ENCODE measurements around the gene RPS6KA2. TPM values are rescaled to one million over a fixed set of nuclear protein-coding genes. Genes with fewer than 3 reads are reported as not detected.

Gene RPS6KA2
- total and polyA plus RNA-seq, 2 experiments from 2014 or later, result 45.1 to 49.0 TPM

DNA sequence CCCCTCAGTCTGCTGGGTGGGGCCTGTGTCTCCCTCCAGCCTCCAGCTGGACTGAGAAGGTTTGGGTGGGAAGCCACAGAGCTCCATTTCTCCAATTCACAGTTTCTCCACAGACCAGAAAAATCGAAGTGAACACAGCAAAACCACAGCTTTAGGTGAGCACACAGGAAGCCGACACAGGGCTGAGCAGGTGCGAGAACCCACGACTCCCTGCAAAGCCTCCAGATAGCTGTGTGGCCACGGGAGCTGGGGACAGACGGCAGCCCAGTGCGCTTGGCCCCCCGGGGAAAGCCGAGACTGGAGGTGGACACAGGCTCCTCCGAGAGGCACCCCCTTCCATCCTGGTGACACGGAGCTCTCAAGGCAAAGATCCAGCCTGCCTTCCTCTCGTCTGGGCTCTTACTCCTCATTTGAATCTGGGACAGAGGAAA lies 215.3 kb downstream of the RPS6KA2 start:
- TF ChIP-seq EZH2 (IDR thresholded peaks at IDR 0.05; ENCODE audit: insufficient read depth, poor library complexity, severe bottlenecking) (no peak), EZH2phosphoT487 (IDR thresholded peaks at IDR 0.05; ENCODE audit: insufficient read depth, low read depth) (no peak)
- in situ Hi-C loops (cut with MboI), result no loop called here

DNA sequence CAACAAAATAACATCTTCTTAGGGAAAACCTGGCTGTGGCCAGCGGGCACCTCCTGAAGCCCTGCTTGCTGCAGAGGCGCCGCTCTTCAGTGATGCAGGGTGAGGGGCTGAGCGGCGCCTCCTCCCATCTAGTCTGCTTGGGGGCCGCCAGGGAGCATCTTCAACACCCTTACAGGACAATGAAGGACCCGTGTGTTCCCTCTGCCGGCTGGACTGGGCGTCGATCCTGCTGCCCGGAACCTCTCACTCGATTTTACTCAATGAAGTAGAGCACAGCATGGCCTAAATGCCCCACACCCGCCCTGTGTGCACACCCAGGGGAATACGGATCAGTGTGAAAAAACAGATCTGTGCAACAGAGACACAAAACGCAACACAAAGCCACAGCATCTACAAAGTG lies 215.8 kb downstream of the RPS6KA2 start:
- H3K27ac ChIP-seq, result no peak overlapping the region
- no peak overlapping the region for H2AFZ ChIP-seq
- H3K4me3 ChIP-seq, result no peak overlapping the region
- TF ChIP-seq EZH2phosphoT487 (IDR thresholded peaks at IDR 0.05; ENCODE audit: insufficient read depth, low read depth), result no peak
- TF ChIP-seq EZH2 (IDR thresholded peaks at IDR 0.05; ENCODE audit: insufficient read depth, poor library complexity, severe bottlenecking), result no peak
- H3K4me1 ChIP-seq (ENCODE audit: insufficient read depth), result no peaks in the 10 kb centered on the region
- no peak overlapping the region for H3K4me2 ChIP-seq (ENCODE audit: unreplicated experiment)
- H3K9ac ChIP-seq, result no peak overlapping the region
- H3K79me2 ChIP-seq (ENCODE audit: insufficient read depth), result no peaks in the 10 kb centered on the region
- H3K9me3 ChIP-seq (ENCODE audit: low read depth), result no peaks in the 10 kb centered on the region
- in situ Hi-C loops (cut with MboI), result no loop called here
- no peak for DNase-seq
- H3K27me3 ChIP-seq (replicated peaks; ENCODE audit: insufficient read depth), result no peaks in the 10 kb centered on the region
- no peaks in the 10 kb centered on the region for H4K20me1 ChIP-seq (ENCODE audit: insufficient read depth)
- 85 to 86% methylated on average over 15 of the region's 15 CpGs for WGBS, 2 experiments (ENCODE audit: low coverage in 1 of 2, low lambda C conversion rate in 2 of 2, missing lambda C conversion rate in 2 of 2)
- no peaks in the 10 kb centered on the region for H3F3A ChIP-seq (ENCODE audit: insufficient read depth)
- H3K36me3 ChIP-seq (ENCODE audit: low read depth), result 0 out of 2 replicates have a peak, but pooled peaks cover 11% of the 10 kb centered on the region
- no peaks in the 10 kb centered on the region for H3K9me2 ChIP-seq (ENCODE audit: insufficient read depth)

More for the DNA sequence above, 215.3 kb downstream of the RPS6KA2 start:
- H2AFZ ChIP-seq, result no peak overlapping the region
- DNase-seq, result no peak
- no peaks in the 10 kb centered on the region for H3K4me1 ChIP-seq (ENCODE audit: insufficient read depth)
- no peaks in the 10 kb centered on the region for H3F3A ChIP-seq (ENCODE audit: insufficient read depth)
- H3K27ac ChIP-seq, result no peak overlapping the region
- WGBS, 2 experiments (ENCODE audit: low coverage in 1 of 2, low lambda C conversion rate in 2 of 2, missing lambda C conversion rate in 2 of 2), result 86 to 90% methylated on average over 12 of the region's 12 CpGs
- H3K79me2 ChIP-seq (ENCODE audit: insufficient read depth), result no peaks in the 10 kb centered on the region
- H3K9me3 ChIP-seq (ENCODE audit: low read depth), result no peaks in the 10 kb centered on the region
- no peak overlapping the region for H3K9ac ChIP-seq
- H3K4me2 ChIP-seq (ENCODE audit: unreplicated experiment), result no peak overlapping the region
- no peak overlapping the region for H3K4me3 ChIP-seq
- no peaks in the 10 kb centered on the region for H4K20me1 ChIP-seq (ENCODE audit: insufficient read depth)
- H3K9me2 ChIP-seq (ENCODE audit: insufficient read depth), result no peaks in the 10 kb centered on the region
- no peaks in the 10 kb centered on the region for H3K27me3 ChIP-seq (replicated peaks; ENCODE audit: insufficient read depth)
- H3K36me3 ChIP-seq (ENCODE audit: low read depth), result 0 out of 2 replicates have a peak, but pooled peaks cover 12% of the 10 kb centered on the region

DNA sequence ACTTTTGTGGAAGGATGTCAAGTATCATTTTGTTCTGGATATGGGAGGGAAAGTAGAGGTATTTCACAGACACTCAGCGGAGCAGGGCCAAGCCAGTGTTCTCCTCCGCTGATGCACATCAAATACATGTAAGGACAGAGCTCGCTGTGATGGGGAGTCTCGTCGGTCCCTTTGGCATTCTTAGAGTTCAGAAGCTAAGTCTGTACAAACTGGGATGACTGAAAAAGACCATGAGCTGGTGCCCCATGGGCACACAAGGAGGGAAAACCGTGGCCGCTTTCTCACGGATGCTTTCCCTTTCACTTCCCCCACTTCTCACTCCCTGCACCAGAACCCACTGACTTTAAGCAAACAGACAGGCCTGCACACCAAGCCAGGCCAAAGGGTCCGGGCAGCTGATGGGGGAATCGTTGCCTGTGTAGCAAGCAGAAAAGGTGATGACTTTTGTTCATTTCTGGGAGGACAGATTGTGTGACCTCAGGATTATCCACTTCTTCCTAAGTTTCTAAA lies 216.6 kb downstream of the RPS6KA2 start:
- 93 to 95% methylated on average over 10 of the region's 10 CpGs for WGBS, 2 experiments (ENCODE audit: low coverage in 1 of 2, low lambda C conversion rate in 2 of 2, missing lambda C conversion rate in 2 of 2)
- TF ChIP-seq EZH2 (IDR thresholded peaks at IDR 0.05; ENCODE audit: insufficient read depth, poor library complexity, severe bottlenecking) (no peak), EZH2phosphoT487 (IDR thresholded peaks at IDR 0.05; ENCODE audit: insufficient read depth, low read depth) (no peak)
- in situ Hi-C loops (cut with MboI), result no loop called here

DNA sequence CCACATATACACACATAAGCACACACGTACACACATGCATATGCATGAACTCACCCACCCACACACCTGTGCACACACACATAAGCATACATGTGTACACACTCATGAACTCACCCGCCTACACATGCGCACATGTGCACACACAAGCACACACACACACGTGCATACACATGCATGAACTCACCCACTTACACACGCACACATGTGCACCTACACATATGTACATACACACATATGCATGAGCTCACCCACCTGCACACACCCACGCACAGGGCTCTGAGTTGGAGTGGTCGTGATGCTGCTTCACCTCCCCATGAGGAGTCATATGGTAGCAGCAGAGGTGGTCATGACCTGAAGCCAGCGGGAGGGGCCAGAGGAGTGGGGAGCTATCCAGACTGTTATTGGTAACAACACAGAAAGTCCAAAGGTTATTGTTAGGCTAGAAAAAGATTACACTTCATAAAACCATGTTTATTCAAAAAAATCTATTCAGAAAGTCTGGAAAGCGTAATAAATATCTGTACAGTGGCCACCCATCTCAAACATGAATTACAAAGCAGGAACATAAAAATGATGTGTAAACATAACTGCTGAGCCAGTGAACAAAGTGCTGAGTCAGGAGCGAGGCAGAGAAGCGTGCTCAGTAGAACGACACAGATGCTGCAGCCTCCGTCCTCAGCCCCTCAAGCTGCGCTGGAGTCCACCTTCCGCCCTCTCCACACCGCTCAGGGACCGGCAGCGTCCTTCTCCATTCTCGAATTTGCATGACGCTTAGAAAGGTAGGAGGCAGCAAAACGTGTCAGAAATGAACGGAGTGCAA lies 217.9 kb downstream of the RPS6KA2 start:
- Histone ChIP-seq H3K79me2 (ENCODE audit: insufficient read depth) (no peaks in the 10 kb centered on the region), H3K9me3 (ENCODE audit: low read depth) (no peaks in the 10 kb centered on the region), H3K4me2 (ENCODE audit: unreplicated experiment) (no peak overlapping the region), H3K9ac (no peak overlapping the region), H3K9me2 (ENCODE audit: insufficient read depth) (no peaks in the 10 kb centered on the region), H3K27ac (no peak overlapping the region), H3K36me3 (ENCODE audit: low read depth) (0 out of 2 replicates have a peak, but pooled peaks cover 6% of the 10 kb centered on the region), H3K27me3 (replicated peaks; ENCODE audit: insufficient read depth) (no peaks in the 10 kb centered on the region), H4K20me1 (ENCODE audit: insufficient read depth) (no peaks in the 10 kb centered on the region), H3K4me3 (no peak overlapping the region), H2AFZ (no peak overlapping the region), H3K4me1 (ENCODE audit: insufficient read depth) (no peaks in the 10 kb centered on the region), H3F3A (ENCODE audit: insufficient read depth) (no peaks in the 10 kb centered on the region)
- in situ Hi-C loops (cut with MboI), result no loop called here
- no peak for DNase-seq
- WGBS, 2 experiments (ENCODE audit: low coverage in 1 of 2, low lambda C conversion rate in 2 of 2, missing lambda C conversion rate in 2 of 2), result 77 to 80% methylated on average over 22 of the region's 22 CpGs
- TF ChIP-seq EZH2phosphoT487 (IDR thresholded peaks at IDR 0.05; ENCODE audit: insufficient read depth, low read depth) (no peak), EZH2 (IDR thresholded peaks at IDR 0.05; ENCODE audit: insufficient read depth, poor library complexity, severe bottlenecking) (no peak)

More for the DNA sequence above, 216.6 kb downstream of the RPS6KA2 start:
- Histone ChIP-seq H3K4me3 (no peak overlapping the region), H3K4me2 (ENCODE audit: unreplicated experiment) (no peak overlapping the region), H3K9me3 (ENCODE audit: low read depth) (no peaks in the 10 kb centered on the region), H2AFZ (no peak overlapping the region), H3K9me2 (ENCODE audit: insufficient read depth) (no peaks in the 10 kb centered on the region), H3K9ac (no peak overlapping the region), H3F3A (ENCODE audit: insufficient read depth) (no peaks in the 10 kb centered on the region), H3K4me1 (ENCODE audit: insufficient read depth) (no peaks in the 10 kb centered on the region), H3K27ac (no peak overlapping the region), H3K36me3 (ENCODE audit: low read depth) (0 out of 2 replicates have a peak, but pooled peaks cover 11% of the 10 kb centered on the region), H3K27me3 (replicated peaks; ENCODE audit: insufficient read depth) (no peaks in the 10 kb centered on the region), H4K20me1 (ENCODE audit: insufficient read depth) (no peaks in the 10 kb centered on the region), H3K79me2 (ENCODE audit: insufficient read depth) (no peaks in the 10 kb centered on the region)
- DNase-seq, result no peak

All from GM23248 (cell line).